Activated CD4-positive, alpha-beta T cell treated with anti-CD3 and anti-CD28 coated beads, Interleukin-2, Interleukin-6, amounts not matched to agents 100 ng/mL and 50 ng/mL, durations not matched to agents 16 hours and 8 hours (primary cell): ENCODE results near the gene GPR39.
"Not testable (repeated sequence)": the region's sequence is repeated elsewhere in the genome, so short reads cannot be mapped to it uniquely, and the experiment has no call there.

Experiments used
- DNase-seq: peaks from one replicate; pipeline ENCODE4 v3.0.0-alpha.2; 2020

The GPR39 gene

GRCh38 chr2:132503701-132504100 lies 87.1 kb downstream of the GPR39 start:
- no peak for DNase-seq

- no peak for DNase-seq
Observed at GRCh38 chr2:132515010-132515409, 98.4 kb downstream of the GPR39 start.

- no peak for DNase-seq
Observed at GRCh38 chr2:132517386-132517785, 100.8 kb downstream of the GPR39 start.

- DNase-seq: no peak
Observed at GRCh38 chr2:132518302-132518701, 101.7 kb downstream of the GPR39 start.

- no peak for DNase-seq
Observed at GRCh38 chr2:132519566-132519965, 103.0 kb downstream of the GPR39 start.

GRCh38 chr2:132521341-132521740 lies 104.7 kb downstream of the GPR39 start:
- DNase-seq: no peak

GRCh38 chr2:132522901-132523300 lies 106.3 kb downstream of the GPR39 start:
- DNase-seq: no peak

- DNase-seq: not testable (repeated sequence)
Observed at GRCh38 chr2:132537061-132537460, 120.5 kb downstream of the GPR39 start.

GRCh38 chr2:132538331-132538855 lies 121.8 kb downstream of the GPR39 start:
- DNase-seq: no peak

GRCh38 chr2:132540166-132540565 lies 123.6 kb downstream of the GPR39 start:
- DNase-seq: no peak

GRCh38 chr2:132542953-132543569 lies 126.5 kb downstream of the GPR39 start:
- DNase-seq: no peak

GRCh38 chr2:132544006-132544630 lies 127.5 kb downstream of the GPR39 start:
- DNase-seq: no peak

- DNase-seq: peak; percentile 62
Observed at GRCh38 chr2:132547090-132547687, 130.6 kb downstream of the GPR39 start.

GRCh38 chr2:132549935-132550670 lies 133.5 kb downstream of the GPR39 start:
- no peak for DNase-seq

- DNase-seq: no peak
Observed at GRCh38 chr2:132550946-132551345, 134.3 kb downstream of the GPR39 start.

GRCh38 chr2:132557694-132558093 lies 141.1 kb downstream of the GPR39 start:
- DNase-seq: no peak

GRCh38 chr2:132559326-132559725 lies 142.7 kb downstream of the GPR39 start:
- DNase-seq: no peak

- no peak for DNase-seq
Observed at GRCh38 chr2:132559921-132560320, 143.3 kb downstream of the GPR39 start.

- DNase-seq: no peak
Observed at GRCh38 chr2:132560562-132560961, 144.0 kb downstream of the GPR39 start.

GRCh38 chr2:132562245-132562644 lies 145.6 kb downstream of the GPR39 start:
- DNase-seq: no peak

- no peak for DNase-seq
Observed at GRCh38 chr2:132564065-132564464, 147.5 kb downstream of the GPR39 start.

- DNase-seq: no peak
Observed at GRCh38 chr2:132566379-132566778, 149.8 kb downstream of the GPR39 start.

- no peak for DNase-seq
Observed at GRCh38 chr2:132567682-132568081, 151.1 kb downstream of the GPR39 start.

GRCh38 chr2:132568656-132569055 lies 152.1 kb downstream of the GPR39 start:
- no peak for DNase-seq
